Heart right ventricle (tissue), 16 donors: ENCODE data around the gene RPRML. TPM values are rescaled to one million over a fixed set of nuclear protein-coding genes. Genes with fewer than 3 reads are reported as not detected.

Experiments used
- ATAC-seq, 8 donors: fragments of 200-7000 bp; cut with Tn5 transposase; one replicate each; pipeline ENCODE4 v1.9.1; 2020; ENCODE audit warnings: mild to moderate bottlenecking in 8 of 8, moderate library complexity in 8 of 8, moderate number of reproducible peaks in 1 of 8
- DNase-seq, 2 donors: peaks; one replicate each; pipeline ENCODE4 v3.0.0-alpha.2; 2020
- H3K27ac ChIP-seq, 10 donors: fragments of 200-600 bp; sonication (generic) in 2 of 10; one replicate each; pipeline versions ENCODE4 v1.5.0 to v1.8.0; 2020 to 2022; ENCODE audit warnings: mild to moderate bottlenecking in 3 of 10
- H3K27me3 ChIP-seq, 7 donors: fragments of 200-600 bp; one replicate each; pipeline ENCODE4 v1.8.0; 2021 to 2022; ENCODE audit warnings: mild to moderate bottlenecking in 2 of 7
- H3K36me3 ChIP-seq, 9 donors: fragments of 200-600 bp; sonication (generic) in 1 of 9; one replicate each; pipeline versions ENCODE4 v1.5.0 to v1.8.0; 2020 to 2022; ENCODE audit warnings: mild to moderate bottlenecking in 2 of 9
- H3K4me1 ChIP-seq, 9 donors: fragments of 200-600 bp; sonication (generic) in 1 of 9; one replicate each; pipeline versions ENCODE4 v1.5.0 to v1.8.0; 2020 to 2022; ENCODE audit warnings: mild to moderate bottlenecking in 4 of 9
- H3K4me3 ChIP-seq, 10 donors: fragments of 200-600 bp; sonication (generic) in 2 of 10; one replicate each; pipeline versions ENCODE4 v1.5.0 to v1.8.0; 2020 to 2022; ENCODE audit warnings: mild to moderate bottlenecking in 7 of 10, moderate library complexity in 2 of 10
- H3K9me3 ChIP-seq, 11 donors: fragments of 200-600 bp in 10 of 11; sonication (generic) in 2 of 11; one replicate each; pipeline versions ENCODE4 v1.5.0 to v1.8.0; 2013 to 2022; ENCODE audit warnings: mild to moderate bottlenecking in 2 of 11, control low read depth in 1 of 11, moderate library complexity in 1 of 11
- CTCF ChIP-seq, 9 donors: fragments of 200-600 bp; sonication (generic) in 2 of 9; IDR thresholded peaks; one replicate each; pipeline versions ENCODE4 v1.5.0 to v1.8.0; 2021 to 2022; ENCODE audit warnings: antibody characterized with exemption in 9 of 9, mild to moderate bottlenecking in 5 of 9, moderate library complexity in 1 of 9
- WGBS, 2 donors: extraction: QIAGEN DNeasy Blood & Tissue Kit; methylation state at CpG; one replicate each; pipeline ENCODE4 v1.1.7; 2013; ENCODE audit warnings: inconsistent platforms in 1 of 2; 5-methylcytosine and 5-hydroxymethylcytosine counted together
- intact Hi-C, 10 donors: fragments of 100-400 bp; cut with DNase I; formaldehyde crosslinking; loops; one replicate each; pipeline versions ENCODE4 v1.11.1 to v1.14.2; 2022
- polyA plus RNA-seq, 2 donors: library from polyadenylated mRNA; stranded (reverse); fragments of 200-250 nt; gene quantifications; one replicate each; pipeline ENCODE4 v1.2.3, GENCODE V29; 2013
- total RNA-seq, 10 donors: library from RNA; stranded (reverse); fragmentation: NEBNext Ultra II Directional in 3 of 10; extraction: Animal tissue kit (Norgen Biotek cat#: 25700) in 3 of 10; gene quantifications; one replicate each; pipeline versions ENCODE4 v1.2.1 to v1.2.4, GENCODE V29; 2021 to 2023
- donor health status: Arrhythmogenic right ventricular cardiomyopathy.
- donor health status: ischemic (EF 13 %, LVEDD 7.1; RV severe dilation, severe dysfunction).
- donor health status: healthy with polysubstance abuse.
- donor health status: DM: no; HTN: yes; CAD: no.
- donor health status: DM: no; HTN: no; CAD: no.
- donor health status: ischemic (EF 25% LVEDD 6.9; RV normal size, moderate dysfunction).
- donor health status: ischemic (EF 25% LVEDD 5.7; RV mildly dilated, moderate dysfunction).
- donor health status: healthy.
- donor health status: DM: yes; HTN: yes; CAD: no.
- donor health status: Ischemic cardiomyopathy.
- donor health status: ischemic (EF 35%, LVEDD 5.7; RV mildly dilated, moderate dysfunction).
- donor health status: nonischemic (EF 11% LVEDD 7.7; RV severe dilation, severe dysfunction).
- donor health status: DM: yes; HTN: yes; CAD: no.
- donor health status: PGD.
- donor health status: ischemic (EF 29% LVEDD 5.4; RV normal size, mild dysfunction).
- donor health status: nonischemic (EF 23%, LVEDD 6.1; RV moderate dilation, normal function).

The RPRML gene
- total and polyA plus RNA-seq, 12 donors = 0.37 to 0.38 TPM; not detected in 10

DNA sequence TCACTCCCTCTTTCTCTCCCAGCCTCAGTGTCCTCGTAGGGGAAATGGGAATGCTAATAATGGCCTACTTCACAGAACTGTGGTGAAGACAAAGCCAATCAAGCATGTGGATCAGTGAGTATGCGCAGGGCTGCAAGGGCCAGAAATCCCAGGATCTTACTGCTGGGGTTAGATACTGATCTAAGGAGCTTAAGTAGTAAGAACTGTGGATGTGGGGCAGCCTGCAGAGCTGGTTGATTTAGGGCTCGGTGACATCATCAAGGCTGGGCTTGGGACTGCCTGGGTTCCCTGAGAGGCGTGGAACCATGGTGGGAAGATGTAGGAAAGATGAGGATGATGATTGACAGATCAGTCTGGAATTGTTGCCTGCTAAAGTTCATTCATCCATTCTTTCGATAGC, 30.5 kb downstream of the RPRML start:
- no peak for DNase-seq
- Histone ChIP-seq H3K36me3 (peaks cover 0 to 15% (median 0%) of the 10 kb centered on the region in 9 donors), H3K27ac (no peak overlapping the region), H3K9me3 (no peaks in the 10 kb centered on the region), H3K27me3 (peaks cover 0 to 16% (median 0%) of the 10 kb centered on the region in 7 donors), H3K4me1 (peaks cover 0 to 27% (median 10%) of the 10 kb centered on the region in 9 donors), H3K4me3 (no peak overlapping the region)
- intact Hi-C loops = loop anchor here in 2 of 10 donors (5.0 to 10.0 kb wide), 2 partner anchors 49 to 104 kb away; no protein-coding TSS in a partner anchor
- WGBS, 2 donors = 88 to 93% methylated on average over 5 of the region's 5 CpGs
- no peak for ATAC-seq
- TF ChIP-seq CTCF (IDR thresholded peaks at IDR 0.05) = no peak

GRCh38 chr17:46947216-46947615, 31.8 kb downstream of the RPRML start:
- intact Hi-C loops = loop anchor here in 2 of 10 donors (5.0 to 10.0 kb wide), 2 partner anchors 50 to 102 kb away; no protein-coding TSS in a partner anchor
- 59 to 63% methylated on average over 3 of the region's 3 CpGs for WGBS, 2 donors
- ATAC-seq = no peak

DNA sequence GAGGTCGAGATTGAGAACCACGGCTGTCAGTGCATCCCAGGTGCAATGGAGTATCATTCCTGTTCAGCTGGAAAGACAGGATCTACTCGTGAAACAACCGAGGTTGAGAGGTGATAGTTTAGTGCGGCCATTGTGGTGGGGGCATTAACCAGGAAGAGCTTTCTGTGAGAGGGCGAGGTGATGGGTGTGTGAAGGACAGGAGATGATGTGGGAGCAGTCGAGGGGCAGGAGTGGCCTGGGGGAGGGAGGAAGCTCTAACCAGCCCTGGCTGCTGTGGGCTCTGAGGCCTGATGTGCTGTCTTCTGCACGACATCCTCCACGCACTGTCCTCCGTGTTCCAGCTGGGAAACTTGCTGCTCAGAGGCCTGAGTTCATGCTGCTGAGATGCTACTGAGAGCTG, 34.1 kb downstream of the RPRML start:
- Histone ChIP-seq H3K9me3 (no peaks in the 10 kb centered on the region), H3K36me3 (peaks cover 0 to 37% (median 6%) of the 10 kb centered on the region in 9 donors), H3K4me3 (no peak overlapping the region), H3K27me3 (no peaks in the 10 kb centered on the region), H3K27ac (no peak overlapping the region), H3K4me1 (peaks cover 0 to 34% (median 18%) of the 10 kb centered on the region in 9 donors)
- ATAC-seq (no peak), DNase-seq (no peak)
- TF ChIP-seq CTCF (IDR thresholded peaks at IDR 0.05) = no peak
- WGBS, 2 donors = 49 to 52% methylated on average over 10 of the region's 10 CpGs
- intact Hi-C loops = loop anchor here in 4 of 10 donors (2.0 to 10.0 kb wide), 3 partner anchors 52 to 100 kb away; no protein-coding TSS in a partner anchor

More at GRCh38 chr17:46947216-46947615, 31.8 kb downstream of the RPRML start:
- DNase-seq = no peak
- no peak for TF ChIP-seq CTCF (IDR thresholded peaks at IDR 0.05)
- Histone ChIP-seq H3K9me3 (no peaks in the 10 kb centered on the region), H3K27ac (no peak overlapping the region), H3K27me3 (peaks cover 0 to 14% (median 0%) of the 10 kb centered on the region in 7 donors), H3K4me1 (peaks cover 0 to 36% (median 20%) of the 10 kb centered on the region in 9 donors), H3K4me3 (no peak overlapping the region), H3K36me3 (peaks cover 0 to 16% (median 0%) of the 10 kb centered on the region in 9 donors)

- peaks cover 0 to 34% (median 18%) of the 10 kb centered on the region in 9 donors for H3K4me1 ChIP-seq
- WGBS, 2 donors = 20 to 21% methylated on average over 21 of the region's 21 CpGs
- H3K36me3 ChIP-seq = peaks cover 0 to 41% (median 17%) of the 10 kb centered on the region in 9 donors
- TF ChIP-seq CTCF (IDR thresholded peaks at IDR 0.05) = no peak
- intact Hi-C loops = loop anchor here in 8 of 10 donors (2.0 to 10.0 kb wide), 6 partner anchors 53 to 101 kb away; no protein-coding TSS in a partner anchor
- ATAC-seq (peak in 7 of 8 donors; percentile 14 to 40 (median 30)), DNase-seq (no peak)
- no peak overlapping the region for H3K4me3 ChIP-seq
- H3K27ac ChIP-seq = no peak overlapping the region
- H3K9me3 ChIP-seq = no peaks in the 10 kb centered on the region
- H3K27me3 ChIP-seq = no peaks in the 10 kb centered on the region
These were observed 35.3 kb downstream of the RPRML start for GRCh38 chr17:46943501-46944393.
